Measurements from ENCODE around the gene C19orf12. TPM values are rescaled to one million over a fixed set of nuclear protein-coding genes. Genes with fewer than 3 reads are reported as not detected.

C19orf12 gene
- polyA plus RNA-seq, 1 donor = 26.5 TPM

DNA sequence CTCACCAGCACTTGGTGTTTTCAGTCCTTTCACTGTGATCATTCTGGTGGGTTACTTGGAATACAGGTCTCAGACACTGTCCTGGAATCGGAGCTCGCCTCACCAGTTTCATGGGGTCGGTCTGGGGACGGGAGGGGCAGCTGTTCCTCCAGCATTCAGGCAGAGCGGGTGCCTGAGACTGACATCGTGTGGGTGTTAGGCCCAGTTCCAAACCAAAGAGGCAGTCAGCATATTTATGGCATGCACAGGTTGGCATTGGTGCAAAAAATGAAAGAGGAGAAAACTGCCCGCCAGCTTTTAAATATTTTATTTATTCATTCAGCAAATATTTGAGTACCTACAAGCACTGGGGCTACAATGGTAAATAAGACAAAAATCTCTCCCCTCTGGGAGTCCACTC is 29.7 kb downstream of the C19orf12 start:
- H3K27ac ChIP-seq (ENCODE audit: low read length) = no peak overlapping the region
- DNase-seq = no peak
- no peaks in the 10 kb centered on the region for H3K4me1 ChIP-seq (ENCODE audit: control insufficient read depth, insufficient read depth, low read length)
- no peaks in the 10 kb centered on the region for H3K9me3 ChIP-seq (ENCODE audit: control insufficient read depth, low read depth, low read length)
- no peak overlapping the region for H3K4me3 ChIP-seq (ENCODE audit: low read length)
- no peaks in the 10 kb centered on the region for H3K36me3 ChIP-seq (ENCODE audit: control insufficient read depth, insufficient read depth, low read length)
- 60% methylated on average over 1 of the region's 7 CpGs for WGBS (ENCODE audit: insufficient coverage, low lambda C conversion rate)
- no peaks in the 10 kb centered on the region for H3K27me3 ChIP-seq (ENCODE audit: control insufficient read depth, insufficient read depth, low read length)

- Histone ChIP-seq H3K4me3 (ENCODE audit: low read length) (no peak overlapping the region), H3K27ac (ENCODE audit: low read length) (no peak overlapping the region), H3K9me3 (ENCODE audit: control insufficient read depth, low read depth, low read length) (no peaks in the 10 kb centered on the region), H3K27me3 (ENCODE audit: control insufficient read depth, insufficient read depth, low read length) (no peaks in the 10 kb centered on the region), H3K4me1 (ENCODE audit: control insufficient read depth, insufficient read depth, low read length) (no peaks in the 10 kb centered on the region), H3K36me3 (ENCODE audit: control insufficient read depth, insufficient read depth, low read length) (no peaks in the 10 kb centered on the region)
- DNase-seq = no peak
- WGBS (ENCODE audit: insufficient coverage, low lambda C conversion rate) = no CpG with 5 or more reads among the region's 10 CpGs
Observed at GRCh38 chr19:29683009-29683408, 32.1 kb downstream of the C19orf12 start.

GRCh38 chr19:29682236-29682895 is 32.7 kb downstream of the C19orf12 start:
- Histone ChIP-seq H3K9me3 (ENCODE audit: control insufficient read depth, low read depth, low read length) (no peaks in the 10 kb centered on the region), H3K36me3 (ENCODE audit: control insufficient read depth, insufficient read depth, low read length) (no peaks in the 10 kb centered on the region), H3K27ac (ENCODE audit: low read length) (no peak overlapping the region), H3K4me3 (ENCODE audit: low read length) (no peak overlapping the region), H3K27me3 (ENCODE audit: control insufficient read depth, insufficient read depth, low read length) (no peaks in the 10 kb centered on the region), H3K4me1 (ENCODE audit: control insufficient read depth, insufficient read depth, low read length) (no peaks in the 10 kb centered on the region)
- no peak for DNase-seq
- no CpG with 5 or more reads among the region's 16 CpGs for WGBS (ENCODE audit: insufficient coverage, low lambda C conversion rate)

GRCh38 chr19:29681422-29682235 is 33.4 kb downstream of the C19orf12 start:
- no peak overlapping the region for H3K4me3 ChIP-seq (ENCODE audit: low read length)
- H3K27me3 ChIP-seq (ENCODE audit: control insufficient read depth, insufficient read depth, low read length) = no peaks in the 10 kb centered on the region
- no peaks in the 10 kb centered on the region for H3K36me3 ChIP-seq (ENCODE audit: control insufficient read depth, insufficient read depth, low read length)
- DNase-seq = no peak
- no CpG with 5 or more reads among the region's 13 CpGs for WGBS (ENCODE audit: insufficient coverage, low lambda C conversion rate)
- H3K4me1 ChIP-seq (ENCODE audit: control insufficient read depth, insufficient read depth, low read length) = no peaks in the 10 kb centered on the region
- no peaks in the 10 kb centered on the region for H3K9me3 ChIP-seq (ENCODE audit: control insufficient read depth, low read depth, low read length)
- H3K27ac ChIP-seq (ENCODE audit: low read length) = no peak overlapping the region

DNA sequence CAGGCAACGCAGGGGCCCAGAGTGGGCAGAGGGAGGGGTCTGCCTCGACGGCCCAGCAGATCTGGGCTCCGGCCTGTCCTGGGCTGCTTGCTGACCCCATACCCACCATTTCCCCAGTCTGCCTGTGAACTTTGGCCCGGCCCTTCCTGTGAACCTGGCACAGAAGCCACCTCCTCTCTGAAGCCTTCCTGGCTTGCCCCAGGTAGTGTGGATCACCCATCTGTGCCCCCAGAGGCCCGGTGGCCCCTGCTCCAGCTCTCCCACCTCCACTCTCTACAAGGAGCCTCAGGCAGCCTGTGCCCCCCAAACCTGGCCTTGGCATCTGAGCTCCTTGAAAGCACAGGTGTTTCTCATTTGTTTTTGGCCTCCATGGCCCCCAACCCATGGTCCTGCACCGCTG is 34.1 kb downstream of the C19orf12 start:
- no peaks in the 10 kb centered on the region for H3K9me3 ChIP-seq (ENCODE audit: control insufficient read depth, low read depth, low read length)
- DNase-seq = no peak
- no peaks in the 10 kb centered on the region for H3K4me1 ChIP-seq (ENCODE audit: control insufficient read depth, insufficient read depth, low read length)
- H3K27me3 ChIP-seq (ENCODE audit: control insufficient read depth, insufficient read depth, low read length) = no peaks in the 10 kb centered on the region
- no peak overlapping the region for H3K4me3 ChIP-seq (ENCODE audit: low read length)
- no peak overlapping the region for H3K27ac ChIP-seq (ENCODE audit: low read length)
- WGBS (ENCODE audit: insufficient coverage, low lambda C conversion rate) = no CpG with 5 or more reads among the region's 7 CpGs
- no peaks in the 10 kb centered on the region for H3K36me3 ChIP-seq (ENCODE audit: control insufficient read depth, insufficient read depth, low read length)

DNA sequence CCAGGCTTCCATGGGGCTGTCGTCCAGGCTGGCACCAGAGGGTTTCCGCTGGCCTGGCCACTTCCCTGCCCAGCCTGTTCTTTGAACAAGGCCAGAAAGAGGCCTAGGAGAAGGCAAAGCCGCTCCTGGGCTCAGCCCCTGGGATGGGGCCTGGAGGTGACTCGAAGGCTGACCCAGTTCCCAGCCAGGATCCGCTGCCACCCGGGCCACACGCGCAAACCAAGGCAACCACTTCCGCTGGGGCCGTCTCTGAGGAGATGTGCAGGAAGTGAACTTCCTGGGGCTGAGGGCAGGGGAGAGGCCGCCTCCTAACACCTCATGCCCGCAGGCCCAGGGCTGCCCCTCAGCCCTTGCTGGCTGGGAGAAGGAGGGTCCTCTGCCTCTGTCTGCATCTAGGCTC is 34.6 kb downstream of the C19orf12 start:
- no peaks in the 10 kb centered on the region for H3K27me3 ChIP-seq (ENCODE audit: control insufficient read depth, insufficient read depth, low read length)
- no peaks in the 10 kb centered on the region for H3K36me3 ChIP-seq (ENCODE audit: control insufficient read depth, insufficient read depth, low read length)
- no peak overlapping the region for H3K27ac ChIP-seq (ENCODE audit: low read length)
- no peak overlapping the region for H3K4me3 ChIP-seq (ENCODE audit: low read length)
- no CpG with 5 or more reads among the region's 12 CpGs for WGBS (ENCODE audit: insufficient coverage, low lambda C conversion rate)
- no peaks in the 10 kb centered on the region for H3K4me1 ChIP-seq (ENCODE audit: control insufficient read depth, insufficient read depth, low read length)
- no peaks in the 10 kb centered on the region for H3K9me3 ChIP-seq (ENCODE audit: control insufficient read depth, low read depth, low read length)
- DNase-seq = no peak

- Histone ChIP-seq H3K27me3 (ENCODE audit: control insufficient read depth, insufficient read depth, low read length) (no peaks in the 10 kb centered on the region), H3K36me3 (ENCODE audit: control insufficient read depth, insufficient read depth, low read length) (no peaks in the 10 kb centered on the region), H3K4me3 (ENCODE audit: low read length) (no peak overlapping the region), H3K4me1 (ENCODE audit: control insufficient read depth, insufficient read depth, low read length) (no peaks in the 10 kb centered on the region), H3K9me3 (ENCODE audit: control insufficient read depth, low read depth, low read length) (no peaks in the 10 kb centered on the region), H3K27ac (ENCODE audit: low read length) (no peak overlapping the region)
- WGBS (ENCODE audit: insufficient coverage, low lambda C conversion rate) = no CpG with 5 or more reads among the region's 9 CpGs
- no peak for DNase-seq
Observed at GRCh38 chr19:29679598-29680210, 35.4 kb downstream of the C19orf12 start.

DNA sequence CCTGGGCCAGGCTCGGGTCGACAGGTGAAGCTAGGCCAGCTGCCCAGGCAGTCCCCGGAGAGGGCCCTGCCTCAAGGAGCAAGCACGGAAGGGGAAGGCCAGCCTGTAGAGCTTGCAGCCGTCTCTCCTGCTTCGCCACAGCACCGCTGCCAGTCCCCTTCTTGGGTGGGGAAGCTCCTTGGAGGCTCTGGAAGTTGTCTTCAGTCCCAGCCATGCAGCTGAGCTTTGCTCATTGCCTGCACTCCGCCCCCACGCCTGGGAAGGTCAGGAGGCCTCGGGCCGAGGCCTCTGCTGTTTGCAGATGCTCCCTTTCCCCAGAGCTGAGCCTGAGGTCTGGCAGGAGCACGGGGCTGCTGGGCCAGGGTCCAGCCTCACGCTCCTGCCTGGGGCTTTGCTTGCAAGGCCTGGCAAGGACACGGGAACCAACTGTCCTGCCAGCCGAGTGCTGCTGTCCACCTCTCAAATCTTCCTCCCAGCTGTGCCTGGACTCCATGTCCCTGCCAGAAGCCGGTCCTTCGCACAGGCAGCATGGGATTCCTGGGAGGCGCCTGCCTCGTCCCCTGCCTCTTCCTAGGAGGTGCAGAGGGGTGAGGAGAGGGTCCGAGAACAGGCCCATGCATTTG is 36.5 kb downstream of the C19orf12 start:
- Histone ChIP-seq H3K27me3 (ENCODE audit: control insufficient read depth, insufficient read depth, low read length) (no peaks in the 10 kb centered on the region), H3K36me3 (ENCODE audit: control insufficient read depth, insufficient read depth, low read length) (no peaks in the 10 kb centered on the region), H3K4me3 (ENCODE audit: low read length) (no peak overlapping the region), H3K9me3 (ENCODE audit: control insufficient read depth, low read depth, low read length) (no peaks in the 10 kb centered on the region), H3K27ac (ENCODE audit: low read length) (no peak overlapping the region), H3K4me1 (ENCODE audit: control insufficient read depth, insufficient read depth, low read length) (no peaks in the 10 kb centered on the region)
- WGBS (ENCODE audit: insufficient coverage, low lambda C conversion rate) = no CpG with 5 or more reads among the region's 20 CpGs
- no peak for DNase-seq

- Histone ChIP-seq H3K4me1 (ENCODE audit: control insufficient read depth, insufficient read depth, low read length) (no peaks in the 10 kb centered on the region), H3K27ac (ENCODE audit: low read length) (no peak overlapping the region)
- WGBS (ENCODE audit: insufficient coverage, low lambda C conversion rate) = no CpG with 5 or more reads among the region's 23 CpGs
Observed at GRCh38 chr19:29677001-29677817, 37.9 kb downstream of the C19orf12 start.

GRCh38 chr19:29676586-29676985 is 38.5 kb downstream of the C19orf12 start:
- Histone ChIP-seq H3K4me3 (ENCODE audit: low read length) (no peak overlapping the region), H3K36me3 (ENCODE audit: control insufficient read depth, insufficient read depth, low read length) (no peaks in the 10 kb centered on the region), H3K4me1 (ENCODE audit: control insufficient read depth, insufficient read depth, low read length) (no peaks in the 10 kb centered on the region), H3K27ac (ENCODE audit: low read length) (no peak overlapping the region), H3K9me3 (ENCODE audit: control insufficient read depth, low read depth, low read length) (no peaks in the 10 kb centered on the region), H3K27me3 (ENCODE audit: control insufficient read depth, insufficient read depth, low read length) (no peaks in the 10 kb centered on the region)
- no CpG with 5 or more reads among the region's 8 CpGs for WGBS (ENCODE audit: insufficient coverage, low lambda C conversion rate)
- no peak for DNase-seq

More at GRCh38 chr19:29677001-29677817, 37.9 kb downstream of the C19orf12 start:
- Histone ChIP-seq H3K4me3 (ENCODE audit: low read length) (no peak overlapping the region), H3K9me3 (ENCODE audit: control insufficient read depth, low read depth, low read length) (no peaks in the 10 kb centered on the region), H3K27me3 (ENCODE audit: control insufficient read depth, insufficient read depth, low read length) (no peaks in the 10 kb centered on the region), H3K36me3 (ENCODE audit: control insufficient read depth, insufficient read depth, low read length) (no peaks in the 10 kb centered on the region)
- no peak for DNase-seq

Measured in large intestine (tissue), 3 donors.